Trophoblast cell (in vitro differentiated cells and primary cell): Measurements from ENCODE around the gene SYDE2.

Source experiments
- DNase-seq, 2 donors: peaks; one replicate each; pipeline ENCODE4 v3.0.0-alpha.2; 2016
- H2AFZ ChIP-seq: 2 replicates; pipeline ENCODE4 v1.6.1; 2013; ENCODE audit warnings: low read length, moderate library complexity, mild to moderate bottlenecking; ENCODE audit not compliant: insufficient read depth, poor library complexity
- H2AK5ac ChIP-seq: 2 replicates; pipeline ENCODE4 v1.6.1; 2013; ENCODE audit warnings: mild to moderate bottlenecking, low read length
- H2BK120ac ChIP-seq: 2 replicates; pipeline ENCODE4 v1.6.1; 2013; ENCODE audit warnings: low read length, mild to moderate bottlenecking, moderate library complexity; ENCODE audit not compliant: insufficient read depth, poor library complexity
- H2BK12ac ChIP-seq: 2 replicates; pipeline ENCODE4 v1.6.1; 2013; ENCODE audit warnings: mild to moderate bottlenecking, low read length, moderate library complexity
- H2BK5ac ChIP-seq: 2 replicates; pipeline ENCODE4 v1.6.1; 2013; ENCODE audit warnings: low read length, low read depth, moderate library complexity, mild to moderate bottlenecking; ENCODE audit not compliant: poor library complexity
- H3K14ac ChIP-seq: 2 replicates; pipeline ENCODE4 v1.6.1; 2013; ENCODE audit warnings: mild to moderate bottlenecking, low read length
- H3K18ac ChIP-seq: 2 replicates; pipeline ENCODE4 v1.6.1; 2013; ENCODE audit warnings: mild to moderate bottlenecking, low read length
- H3K23ac ChIP-seq: 2 replicates; pipeline ENCODE4 v1.6.1; 2013; ENCODE audit warnings: low read length
- H3K27ac ChIP-seq: 2 replicates; pipeline ENCODE4 v1.5.1; 2013; ENCODE audit warnings: low read depth, mild to moderate bottlenecking, inconsistent platforms, low read length, moderate library complexity
- H3K27me3 ChIP-seq: 2 replicates; pipeline ENCODE4 v1.6.1; 2013; ENCODE audit warnings: inconsistent platforms, mild to moderate bottlenecking, low read length, moderate library complexity; ENCODE audit not compliant: insufficient read depth
- H3K36me3 ChIP-seq, 2 experiments: 1 replicate in 1 of 2; 2 replicates in 1 of 2; pipeline ENCODE4 v1.6.1; 2013; ENCODE audit warnings: low read length in 2 of 2, mild to moderate bottlenecking in 2 of 2, moderate library complexity in 1 of 2; ENCODE audit not compliant: insufficient read depth in 2 of 2, control insufficient read depth in 1 of 2
- H3K4ac ChIP-seq: 2 replicates; pipeline ENCODE4 v1.6.1; 2013; ENCODE audit warnings: low read depth, mild to moderate bottlenecking, low read length, moderate library complexity
- H3K4me1 ChIP-seq, 2 experiments: 1 replicate in 1 of 2; 2 replicates in 1 of 2; pipeline ENCODE4 v1.6.1; 2013; ENCODE audit warnings: low read length in 2 of 2, mild to moderate bottlenecking in 2 of 2, moderate library complexity in 1 of 2; ENCODE audit not compliant: insufficient read depth in 2 of 2, control insufficient read depth in 1 of 2
- H3K4me2 ChIP-seq: 2 replicates; pipeline ENCODE4 v1.6.1; 2013; ENCODE audit warnings: inconsistent platforms, mild to moderate bottlenecking, low read length, moderate library complexity
- H3K4me3 ChIP-seq: 2 replicates; pipeline ENCODE4 v1.5.1; 2013; ENCODE audit warnings: mild to moderate bottlenecking, low read depth, low read length, inconsistent platforms
- H3K79me1 ChIP-seq: one replicate; pipeline ENCODE4 v1.6.1; 2013; ENCODE audit warnings: low read length
- H3K79me2 ChIP-seq: 2 replicates; pipeline ENCODE4 v1.6.1; 2013; ENCODE audit warnings: low read length, mild to moderate bottlenecking; ENCODE audit not compliant: control insufficient read depth, insufficient read depth, poor library complexity
- H3K9ac ChIP-seq: 2 replicates; pipeline ENCODE4 v1.6.1; 2013; ENCODE audit warnings: mild to moderate bottlenecking, low read length
- H3K9me3 ChIP-seq: 2 replicates; pipeline ENCODE4 v1.6.1; 2013; ENCODE audit warnings: low read depth, mild to moderate bottlenecking, control low read depth, inconsistent platforms, low read length; ENCODE audit not compliant: insufficient read depth
- H4K12ac ChIP-seq: 2 replicates; pipeline ENCODE4 v1.6.1; 2013; ENCODE audit warnings: low read depth, mild to moderate bottlenecking, low read length, moderate library complexity
- H4K8ac ChIP-seq: 2 replicates; pipeline ENCODE4 v1.6.1; 2013; ENCODE audit warnings: low read depth, mild to moderate bottlenecking, low read length, moderate library complexity
- H4K91ac ChIP-seq: one replicate; pipeline ENCODE4 v1.6.1; 2013; ENCODE audit warnings: low read depth, mild to moderate bottlenecking, low read length, moderate library complexity
- WGBS: extraction: QIAGEN DNeasy Blood & Tissue Kit; methylation state at CpG from one replicate; pipeline ENCODE4 v1.1.7; 2013; ENCODE audit warnings: missing lambda C conversion rate; ENCODE audit not compliant: insufficient read length, insufficient coverage; ENCODE audit errors: extremely low coverage; 5-methylcytosine and 5-hydroxymethylcytosine counted together

SYDE2 gene

GRCh38 chr1:85245456-85245855 lies 44.6 kb upstream of the SYDE2 start:
- no CpG with 5 or more reads among the region's 1 CpG for WGBS
- H4K91ac ChIP-seq, result peak overlapping the region; percentile 84
- H3K4ac ChIP-seq, result peak overlapping the region; percentile 66
- H3K27ac ChIP-seq, result peak overlapping the region; percentile 67
- H2BK12ac ChIP-seq, result peak overlapping the region; percentile 97
- peak overlapping the region; percentile 74 for H3K14ac ChIP-seq
- H2BK5ac ChIP-seq, result peak overlapping the region; percentile 88
- no peak overlapping the region for H3K18ac ChIP-seq
- peaks cover 9% of the 10 kb centered on the region for H3K79me1 ChIP-seq
- peak overlapping the region; percentile 72 for H4K8ac ChIP-seq
- H3K4me2 ChIP-seq, result no peak overlapping the region
- no peak overlapping the region for H3K9ac ChIP-seq
- no peak overlapping the region for H3K23ac ChIP-seq
- no peak overlapping the region for H4K12ac ChIP-seq
- no peak overlapping the region for H2AFZ ChIP-seq
- H3K4me1 ChIP-seq, result peaks cover 0 to 5% of the 10 kb centered on the region in 2 experiments
- no peaks in the 10 kb centered on the region for H3K27me3 ChIP-seq
- H3K79me2 ChIP-seq, result no peaks in the 10 kb centered on the region
- no peak overlapping the region for H3K4me3 ChIP-seq
- H3K36me3 ChIP-seq, result peaks cover 0 to 2% of the 10 kb centered on the region in 2 experiments
- peaks cover 6% of the 10 kb centered on the region for H3K9me3 ChIP-seq
- peak overlapping the region; percentile 92 for H2BK120ac ChIP-seq
- peak in 1 of 2 donors; percentile 20 for DNase-seq
- H2AK5ac ChIP-seq, result peak overlapping the region; percentile 70

GRCh38 chr1:85244271-85245061 lies 43.6 kb upstream of the SYDE2 start:
- H3K4me1 ChIP-seq, result peaks cover 0 to 6% of the 10 kb centered on the region in 2 experiments
- H2BK5ac ChIP-seq, result peak overlapping the region; percentile 96
- no peaks in the 10 kb centered on the region for H3K79me2 ChIP-seq
- peak overlapping the region; percentile 30 for H3K4me2 ChIP-seq
- peak overlapping the region; percentile 33 for H3K18ac ChIP-seq
- H2AFZ ChIP-seq, result no peak overlapping the region
- H3K23ac ChIP-seq, result no peak overlapping the region
- no peaks in the 10 kb centered on the region for H3K36me3 ChIP-seq
- peak overlapping the region; percentile 88 for H2BK120ac ChIP-seq
- no peak overlapping the region for H4K12ac ChIP-seq
- H2BK12ac ChIP-seq, result peak overlapping the region; percentile 65
- H3K9me3 ChIP-seq, result peaks cover 6% of the 10 kb centered on the region
- H2AK5ac ChIP-seq, result no peak overlapping the region
- WGBS, result no CpG with 5 or more reads among the region's 4 CpGs
- peak overlapping the region; percentile 96 for H3K27ac ChIP-seq
- peak overlapping the region; percentile 76 for H4K8ac ChIP-seq
- no peak overlapping the region for H3K9ac ChIP-seq
- H3K79me1 ChIP-seq, result peaks cover 11% of the 10 kb centered on the region
- H3K14ac ChIP-seq, result no peak overlapping the region
- no peak for DNase-seq
- H3K4ac ChIP-seq, result peak overlapping the region; percentile 35
- H4K91ac ChIP-seq, result peak overlapping the region; percentile 82
- H3K27me3 ChIP-seq, result no peaks in the 10 kb centered on the region
- no peak overlapping the region for H3K4me3 ChIP-seq

- Histone ChIP-seq H2BK5ac (no peak overlapping the region), H3K4me2 (no peak overlapping the region), H3K27me3 (no peaks in the 10 kb centered on the region), H3K14ac (no peak overlapping the region), H3K36me3 (no peaks in the 10 kb centered on the region), H3K79me1 (peaks cover 11% of the 10 kb centered on the region), H3K79me2 (no peaks in the 10 kb centered on the region), H3K4me3 (no peak overlapping the region), H3K18ac (no peak overlapping the region), H4K8ac (no peak overlapping the region), H2BK120ac (no peak overlapping the region), H4K12ac (no peak overlapping the region), H2AK5ac (no peak overlapping the region), H2BK12ac (no peak overlapping the region), H3K4ac (no peak overlapping the region), H4K91ac (no peak overlapping the region), H3K9ac (no peak overlapping the region), H3K9me3 (no peaks in the 10 kb centered on the region), H3K27ac (peak overlapping the region; percentile 96), H2AFZ (no peak overlapping the region), H3K4me1 (peaks cover 0 to 6% of the 10 kb centered on the region in 2 experiments), H3K23ac (no peak overlapping the region)
- DNase-seq, result no peak
Observed at GRCh38 chr1:85243372-85243771, 42.6 kb upstream of the SYDE2 start.

DNA sequence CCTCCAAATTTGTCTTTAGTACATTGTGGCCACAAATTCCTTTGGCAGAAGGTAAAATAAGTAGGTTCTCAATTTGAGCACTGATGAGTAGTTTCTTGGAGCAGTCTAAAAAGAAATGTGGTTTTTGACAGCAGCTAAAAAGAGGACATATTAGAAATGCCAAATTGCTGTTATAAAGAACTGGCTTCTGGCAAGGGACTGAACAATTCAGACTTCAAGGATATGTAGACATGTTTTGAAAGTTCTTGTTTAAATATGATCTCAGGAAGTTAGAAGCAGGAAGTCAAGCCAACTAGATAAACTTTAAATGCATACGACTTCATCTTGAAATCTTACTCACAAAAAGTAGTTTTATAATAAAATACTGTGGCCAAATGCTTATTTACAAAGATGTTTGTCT lies 39.8 kb upstream of the SYDE2 start:
- Histone ChIP-seq H2AFZ (no peak overlapping the region), H3K79me2 (no peaks in the 10 kb centered on the region), H4K91ac (no peak overlapping the region), H2BK120ac (no peak overlapping the region), H3K9ac (no peak overlapping the region), H2BK5ac (no peak overlapping the region), H3K4me1 (peaks cover 0 to 6% of the 10 kb centered on the region in 2 experiments), H3K36me3 (no peaks in the 10 kb centered on the region), H3K23ac (no peak overlapping the region), H3K79me1 (peaks cover 11% of the 10 kb centered on the region), H3K18ac (no peak overlapping the region), H2AK5ac (no peak overlapping the region), H3K27me3 (no peaks in the 10 kb centered on the region), H3K4ac (no peak overlapping the region), H3K4me3 (no peak overlapping the region), H4K12ac (no peak overlapping the region), H3K27ac (no peak overlapping the region), H3K4me2 (no peak overlapping the region), H3K14ac (no peak overlapping the region), H3K9me3 (no peaks in the 10 kb centered on the region), H4K8ac (no peak overlapping the region), H2BK12ac (no peak overlapping the region)
- no CpG with 5 or more reads among the region's 1 CpG for WGBS
- no peak for DNase-seq
